GM12873 (cell line): ENCODE data around the gene DMXL1.

Experiments used
- CTCF ChIP-seq: IDR thresholded peaks from 2 replicates; pipeline ENCODE4 v1.5.1; 2012; ENCODE audit warnings: low read depth, mild to moderate bottlenecking, moderate library complexity, low read length, control low read depth; ENCODE audit not compliant: insufficient read depth; ENCODE audit errors: missing control alignments

The DMXL1 gene

GRCh38 chr5:119274767-119275130 is 203.9 kb downstream of the DMXL1 start:
- no peak for TF ChIP-seq CTCF

GRCh38 chr5:119275146-119275545 is 204.3 kb downstream of the DMXL1 start:
- no peak for TF ChIP-seq CTCF

GRCh38 chr5:119275601-119276173 is 204.8 kb downstream of the DMXL1 start:
- no peak for TF ChIP-seq CTCF

- no peak for TF ChIP-seq CTCF
Observed at GRCh38 chr5:119276978-119277377, 206.1 kb downstream of the DMXL1 start.

GRCh38 chr5:119279093-119279492 is 208.2 kb downstream of the DMXL1 start:
- no peak for TF ChIP-seq CTCF

- TF ChIP-seq CTCF: no peak
Observed at GRCh38 chr5:119280380-119280779, 209.5 kb downstream of the DMXL1 start.

- no peak for TF ChIP-seq CTCF
Observed at GRCh38 chr5:119282628-119283027, 211.7 kb downstream of the DMXL1 start.
